HL-60 (cell line): ENCODE results near the gene ASGR1.

Experiments
- DNase-seq, 2 experiments: peaks; one replicate each; pipeline ENCODE4 v3.0.0-alpha.2; 2010 to 2020; ENCODE audit warnings: low read depth in 1 of 2, low spot score in 1 of 2
- H3K27ac ChIP-seq: fragments of 250-450 bp; sonication (Bioruptor Pico); replicated peaks from 2 replicates; pipeline ENCODE4 v1.5.1; 2020; ENCODE audit warnings: mild to moderate bottlenecking, moderate library complexity
- H3K27me3 ChIP-seq: fragments of 250-450 bp; sonication (Bioruptor Pico); 2 replicates; pipeline ENCODE4 v1.5.1; 2021; ENCODE audit warnings: mild to moderate bottlenecking, moderate library complexity; ENCODE audit not compliant: insufficient read depth, poor library complexity, severe bottlenecking
- H3K4me3 ChIP-seq: replicated peaks from 2 replicates; pipeline ENCODE4 v1.5.1; 2011; ENCODE audit warnings: mild to moderate bottlenecking, control low read depth, low read length; ENCODE audit not compliant: insufficient read depth
- CTCF ChIP-seq: IDR thresholded peaks from one replicate; pipeline ENCODE4 v1.5.1; 2011; ENCODE audit warnings: low read length, control low read depth, inconsistent platforms; ENCODE audit not compliant: insufficient read depth
- GABPA ChIP-seq: IDR thresholded peaks from 2 replicates; pipeline ENCODE4 v1.6.1; 2012; ENCODE audit warnings: low read depth
- POLR2AphosphoS5 ChIP-seq: IDR thresholded peaks from 2 replicates; pipeline ENCODE4 v1.6.1; 2012; ENCODE audit warnings: low read depth
- REST ChIP-seq: IDR thresholded peaks from 2 replicates; pipeline ENCODE4 v1.6.1; 2012; ENCODE audit warnings: low read depth; ENCODE audit not compliant: insufficient replicate concordance
- SPI1 ChIP-seq: IDR thresholded peaks from 2 replicates; pipeline ENCODE4 v1.6.1; 2012; ENCODE audit warnings: low read depth, mild to moderate bottlenecking, borderline replicate concordance
- long read RNA-seq: library from polyadenylated mRNA; unstranded; transcript quantifications from one replicate; pipeline ENCODE4 v2.0.0, GENCODE V29; 2020

The ASGR1 gene, protein sequence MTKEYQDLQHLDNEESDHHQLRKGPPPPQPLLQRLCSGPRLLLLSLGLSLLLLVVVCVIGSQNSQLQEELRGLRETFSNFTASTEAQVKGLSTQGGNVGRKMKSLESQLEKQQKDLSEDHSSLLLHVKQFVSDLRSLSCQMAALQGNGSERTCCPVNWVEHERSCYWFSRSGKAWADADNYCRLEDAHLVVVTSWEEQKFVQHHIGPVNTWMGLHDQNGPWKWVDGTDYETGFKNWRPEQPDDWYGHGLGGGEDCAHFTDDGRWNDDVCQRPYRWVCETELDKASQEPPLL
- long read RNA-seq, partial matches to known transcripts, result 1 of 2 reads
- long read RNA-seq, other reads (novel, unspliced or antisense), result 1 of 2 reads

- DNase-seq, result no peak
- Histone ChIP-seq H3K4me3 (no peak within 1 kb of the TSS), H3K27me3 (no peaks in the 10 kb centered on the region), H3K27ac (no peak within 1 kb of the TSS)
- TF ChIP-seq SPI1 (no peak), REST (no peak), GABPA (no peak), CTCF (no peak), POLR2AphosphoS5 (no peak)
Measured at GRCh38 chr17:7179317-7180254, at the start of gene ASGR1. TSS of gene ASGR1 (minus strand) at chr17:7179370. CDS start at chr17:7178563, 807 bp downstream.

GRCh38 chr17:7228920-7229319 is 49.8 kb upstream of the ASGR1 start:
- TF ChIP-seq CTCF (no peak), SPI1 (no peak), POLR2AphosphoS5 (no peak), GABPA (no peak), REST (no peak)
- Histone ChIP-seq H3K27ac (no peak overlapping the region), H3K27me3 (no peaks in the 10 kb centered on the region), H3K4me3 (no peak overlapping the region)
- no peak for DNase-seq

DNA sequence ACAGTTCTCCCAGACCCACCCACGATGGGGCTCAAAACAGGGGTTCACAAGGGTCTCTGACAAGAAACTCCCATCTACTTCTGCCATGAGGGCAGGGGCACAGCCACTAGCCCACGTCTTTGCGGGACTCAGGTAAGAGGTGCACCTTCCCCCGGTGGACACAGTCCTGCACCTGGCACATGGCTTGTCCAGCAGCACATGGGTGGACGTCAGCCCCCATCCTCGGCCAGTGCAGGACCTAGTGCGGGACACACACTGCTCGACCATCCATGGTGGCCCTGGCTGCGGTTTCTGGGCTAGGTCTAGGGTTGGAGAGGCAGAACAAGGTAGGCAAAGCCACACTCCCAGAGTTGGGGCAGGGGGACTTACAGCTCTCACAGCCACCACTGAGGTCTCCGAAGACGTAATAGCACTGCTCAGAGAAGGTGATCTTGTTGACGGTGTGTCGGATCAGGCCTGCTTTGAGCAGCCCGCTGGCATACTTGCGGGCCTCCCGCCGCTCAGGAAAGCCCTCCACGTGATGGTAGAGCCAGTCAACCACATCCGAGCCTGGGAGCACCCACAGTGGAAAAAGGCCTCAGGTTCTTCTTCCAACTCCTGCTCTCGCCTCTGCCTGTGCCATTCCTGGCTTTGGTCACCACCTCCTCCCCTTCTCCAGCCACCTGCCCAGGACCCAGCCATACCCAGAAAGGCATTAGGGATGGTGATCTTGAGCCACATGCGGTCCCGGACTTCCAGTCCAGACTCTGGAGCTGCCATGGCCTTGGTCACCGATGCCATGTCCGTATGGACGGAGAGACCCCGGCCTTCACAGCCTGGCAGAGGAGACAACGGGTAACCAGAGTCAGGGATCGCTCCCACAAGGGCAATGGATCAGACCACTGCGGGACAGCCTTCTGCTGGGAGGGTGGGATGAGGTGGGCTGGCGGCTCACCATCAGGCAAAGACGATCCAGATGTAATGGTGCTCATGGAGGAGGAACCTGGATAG is 47.8 kb upstream of the ASGR1 start:
- DNase-seq, result no peak
- Histone ChIP-seq H3K27me3 (no peaks in the 10 kb centered on the region), H3K4me3 (no peak overlapping the region), H3K27ac (no peak overlapping the region)
- no peak for TF ChIP-seq GABPA
- TF ChIP-seq REST, result no peak
- TF ChIP-seq CTCF, result no peak
- TF ChIP-seq SPI1, result no peak
- no peak for TF ChIP-seq POLR2AphosphoS5
